HEK293T (cell line): ENCODE measurements around the gene RABL3.
"Not testable (repeated sequence)": the region's sequence is repeated elsewhere in the genome, so short reads cannot be mapped to it uniquely, and the experiment has no call there.

ENCODE experiments used
- CTCF ChIA-PET: fragments of 350-600 bp; formaldehyde crosslinking; extraction: SDS; loops from one replicate; lab custom pipeline; 2021; ENCODE audit warnings: antibody characterized with exemption, inconsistent platforms; lab: Yijun Ruan, JAX
- POLR2A ChIA-PET: fragments of 350-600 bp; formaldehyde crosslinking; extraction: SDS; loops from one replicate; lab custom pipeline; 2020; ENCODE audit warnings: antibody characterized with exemption, inconsistent platforms; lab: Yijun Ruan, JAX
- DNase-seq: peaks from one replicate; pipeline ENCODE4 v3.0.0; 2012; ENCODE audit warnings: mixed read lengths; ENCODE audit errors: extremely low spot score
- ARNT ChIP-seq: fragments of 450-650 bp; IDR thresholded peaks from 2 replicates; pipeline ENCODE4 v1.6.1; 2017; ENCODE audit warnings: mild to moderate bottlenecking
- BHLHE40 ChIP-seq: fragments of 450-650 bp; IDR thresholded peaks from 2 replicates; pipeline ENCODE4 v1.6.1; 2016; ENCODE audit warnings: mild to moderate bottlenecking, moderate library complexity, borderline replicate concordance
- CTBP1 ChIP-seq: fragments of 450-650 bp; IDR thresholded peaks from 2 replicates; pipeline ENCODE4 v1.6.1; 2016; ENCODE audit warnings: borderline replicate concordance
- ELF4 ChIP-seq: fragments of 450-650 bp; IDR thresholded peaks from 2 replicates; pipeline ENCODE4 v1.6.1; 2017; ENCODE audit warnings: antibody characterized with exemption
- FOXA1 ChIP-seq: fragments of 450-650 bp; IDR thresholded peaks from 2 replicates; pipeline ENCODE4 v1.6.1; 2016; ENCODE audit warnings: mild to moderate bottlenecking
- FOXK2 ChIP-seq: fragments of 450-650 bp; IDR thresholded peaks from 2 replicates; pipeline ENCODE4 v1.6.1; 2016; ENCODE audit warnings: mild to moderate bottlenecking
- FOXM1 ChIP-seq: fragments of 450-650 bp; IDR thresholded peaks from 2 replicates; pipeline ENCODE4 v1.6.1; 2017; ENCODE audit warnings: mild to moderate bottlenecking, borderline replicate concordance
- HDGF ChIP-seq: fragments of 450-650 bp; IDR thresholded peaks from 2 replicates; pipeline ENCODE4 v1.6.1; 2017; ENCODE audit warnings: antibody characterized with exemption, borderline replicate concordance
- L3MBTL2 ChIP-seq: fragments of 450-650 bp; conservative IDR thresholded peaks from 2 replicates; pipeline ENCODE4 v1.6.1; 2016; ENCODE audit warnings: mild to moderate bottlenecking
- LEF1 ChIP-seq: fragments of 450-650 bp; IDR thresholded peaks from 2 replicates; pipeline ENCODE4 v1.6.1; 2017; ENCODE audit warnings: mild to moderate bottlenecking, borderline replicate concordance
- NFRKB ChIP-seq: fragments of 450-650 bp; IDR thresholded peaks from 2 replicates; pipeline ENCODE4 v1.6.1; 2016; ENCODE audit warnings: mild to moderate bottlenecking, moderate library complexity
- SP1 ChIP-seq: fragments of 450-650 bp; IDR thresholded peaks from 2 replicates; pipeline ENCODE4 v1.6.1; 2017
- SUZ12 ChIP-seq: fragments of 450-650 bp; IDR thresholded peaks from 2 replicates; pipeline ENCODE4 v1.6.1; 2016; ENCODE audit warnings: mild to moderate bottlenecking
- TARDBP ChIP-seq: fragments of 450-650 bp; IDR thresholded peaks from 2 replicates; pipeline ENCODE4 v1.6.1; 2016
- ZNF384 ChIP-seq: fragments of 450-650 bp; IDR thresholded peaks from 2 replicates; pipeline ENCODE4 v1.6.1; 2016
- TF ChIP-seq, protein P1 (sequence below): fragments of 450-650 bp; IDR thresholded peaks from 2 replicates; pipeline ENCODE4 v1.6.1; 2016

Gene RABL3

DNA sequence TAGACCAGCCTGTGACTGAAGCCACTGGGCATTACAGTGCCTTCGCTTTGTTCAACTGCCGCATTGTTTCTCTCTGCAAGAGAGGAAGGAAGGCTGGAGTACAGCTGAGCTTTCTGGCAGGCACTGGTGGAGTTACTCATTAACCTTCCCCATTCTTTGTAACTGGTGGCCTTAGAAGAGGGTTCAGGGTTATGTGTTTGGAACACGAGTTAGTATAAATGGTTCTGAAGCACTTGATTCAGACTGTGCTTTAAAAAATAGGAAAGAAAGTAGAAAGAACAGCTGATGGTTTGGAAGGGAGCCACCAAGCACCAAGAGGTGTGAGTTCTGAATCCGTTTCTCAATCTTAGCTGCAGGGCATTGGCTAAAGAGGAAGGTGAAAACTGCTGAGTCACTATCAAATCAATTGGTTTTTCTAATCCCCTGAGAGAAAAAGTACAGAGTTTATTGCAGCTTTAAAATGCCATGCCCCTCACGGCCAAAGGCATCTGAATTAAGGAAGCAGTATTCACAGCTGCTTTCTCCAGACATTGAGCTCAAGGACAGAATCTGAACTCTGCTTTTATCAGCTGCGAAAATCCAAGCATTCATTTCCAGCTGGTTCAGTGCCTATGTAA, 63.9 kb downstream of the RABL3 start:
- peak; percentile 8 for DNase-seq
- TF ChIP-seq ZNF384 (no peak), FOXK2 (no peak), ARNT (no peak), SUZ12 (no peak), CTBP1 (no peak), LEF1 (no peak)
- ChIA-PET CTCF (interaction anchor here (0.7 kb wide), 1 partner anchor 115 kb away, joined by 4 read pairs; no protein-coding TSS in a partner anchor), POLR2A (no interaction called here)

DNA sequence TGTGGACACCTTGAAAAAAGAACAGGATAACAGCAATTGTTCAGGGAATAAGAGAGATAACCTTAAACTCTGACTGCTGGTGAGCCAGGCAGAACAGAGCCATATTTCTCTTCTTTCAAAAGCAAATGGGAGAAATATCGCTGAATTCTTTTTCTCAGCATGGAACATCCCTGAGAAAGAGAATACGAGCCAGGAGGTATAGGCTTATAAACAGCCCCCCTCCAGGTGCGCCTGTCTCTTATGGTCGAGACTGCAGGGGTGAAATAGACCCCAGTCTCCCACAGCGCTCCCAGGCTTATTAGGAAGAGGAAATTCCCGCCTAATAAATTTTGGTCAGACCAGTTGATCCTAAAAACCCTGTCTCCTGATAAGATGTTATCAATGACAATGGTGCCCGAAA, 65.1 kb downstream of the RABL3 start:
- DNase-seq, POLR2A ChIA-PET, CTCF ChIA-PET: not testable (repeated sequence)

DNA sequence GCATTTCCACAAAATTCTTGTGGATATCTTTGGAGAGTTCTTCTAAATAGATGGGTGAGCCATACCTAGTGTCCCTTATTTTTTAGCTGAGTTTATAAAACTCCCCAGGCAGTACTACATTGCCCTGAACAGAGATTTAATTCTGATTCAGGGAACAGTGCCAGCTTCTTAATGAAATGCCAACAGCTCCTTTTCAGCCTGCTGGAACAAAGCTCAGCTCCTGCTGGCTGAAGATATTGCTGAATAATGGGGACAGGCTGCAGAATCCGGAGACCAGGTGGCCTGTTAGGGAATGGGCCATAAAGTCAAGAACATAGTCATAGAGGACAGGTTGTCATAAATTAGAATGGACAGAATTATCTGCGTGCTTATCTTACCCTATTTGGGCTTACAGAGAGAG, 69.2 kb downstream of the RABL3 start:
- POLR2A ChIA-PET: no interaction called here
- no peak for DNase-seq
- CTCF ChIA-PET: no interaction called here
- no peak for TF ChIP-seq ARNT
- no peak for TF ChIP-seq FOXA1
- TF ChIP-seq NFRKB: no peak
- no peak for TF ChIP-seq SUZ12
- TF ChIP-seq FOXK2: no peak

DNA sequence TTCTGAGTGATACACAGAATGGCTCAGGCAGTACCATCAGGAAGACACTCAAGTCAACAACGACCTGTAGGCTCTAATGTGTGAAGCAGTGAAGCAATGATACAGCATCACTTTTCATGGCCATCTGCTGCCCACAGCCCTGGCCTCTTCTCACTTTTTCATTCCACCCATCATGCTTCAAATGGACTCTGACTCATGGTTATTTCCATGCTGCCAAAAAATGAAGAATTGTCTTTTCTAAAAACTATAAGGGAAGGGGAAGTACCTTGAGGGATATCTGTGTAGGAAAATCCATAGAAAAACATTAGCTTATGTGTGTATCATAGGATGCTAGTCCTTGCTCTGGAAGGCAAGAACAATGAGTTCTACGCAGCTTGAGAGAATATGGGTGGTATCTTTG, 71.7 kb downstream of the RABL3 start:
- ChIA-PET POLR2A (no interaction called here), CTCF (no interaction called here)
- DNase-seq: no peak
- TF ChIP-seq FOXM1: no peak

DNA sequence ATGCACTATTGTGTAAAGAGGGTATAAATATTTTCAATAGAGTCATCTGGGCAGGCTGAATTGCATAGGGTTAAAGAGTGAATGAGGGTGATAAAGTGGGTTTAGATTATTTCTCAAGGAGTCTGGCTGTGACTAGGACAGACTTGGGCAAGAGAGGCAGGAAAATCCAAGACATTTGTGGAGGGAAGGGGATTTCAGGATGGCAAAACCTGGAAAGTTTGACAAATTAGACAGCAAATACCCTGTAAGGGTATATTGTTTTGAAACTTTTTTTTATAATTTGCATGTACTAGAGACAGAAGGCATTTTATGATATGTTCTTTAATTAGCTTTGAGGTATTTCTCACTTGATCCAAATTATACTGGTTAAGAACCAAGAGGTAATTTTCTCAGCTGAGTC, 77.4 kb downstream of the RABL3 start:
- CTCF ChIA-PET: no interaction called here
- POLR2A ChIA-PET: no interaction called here
- no peak for DNase-seq
- TF ChIP-seq, protein P1, sequence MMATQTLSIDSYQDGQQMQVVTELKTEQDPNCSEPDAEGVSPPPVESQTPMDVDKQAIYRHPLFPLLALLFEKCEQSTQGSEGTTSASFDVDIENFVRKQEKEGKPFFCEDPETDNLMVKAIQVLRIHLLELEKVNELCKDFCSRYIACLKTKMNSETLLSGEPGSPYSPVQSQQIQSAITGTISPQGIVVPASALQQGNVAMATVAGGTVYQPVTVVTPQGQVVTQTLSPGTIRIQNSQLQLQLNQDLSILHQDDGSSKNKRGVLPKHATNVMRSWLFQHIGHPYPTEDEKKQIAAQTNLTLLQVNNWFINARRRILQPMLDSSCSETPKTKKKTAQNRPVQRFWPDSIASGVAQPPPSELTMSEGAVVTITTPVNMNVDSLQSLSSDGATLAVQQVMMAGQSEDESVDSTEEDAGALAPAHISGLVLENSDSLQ: no peak
- TF ChIP-seq SP1: no peak
- TF ChIP-seq FOXK2: no peak
- TF ChIP-seq TARDBP: no peak
- TF ChIP-seq BHLHE40: no peak
- no peak for TF ChIP-seq ARNT
- no peak for TF ChIP-seq ELF4
- no peak for TF ChIP-seq LEF1
- no peak for TF ChIP-seq FOXM1
- TF ChIP-seq FOXA1: no peak
- no peak for TF ChIP-seq CTBP1
- no peak for TF ChIP-seq SUZ12
- TF ChIP-seq ZNF384: no peak

DNA sequence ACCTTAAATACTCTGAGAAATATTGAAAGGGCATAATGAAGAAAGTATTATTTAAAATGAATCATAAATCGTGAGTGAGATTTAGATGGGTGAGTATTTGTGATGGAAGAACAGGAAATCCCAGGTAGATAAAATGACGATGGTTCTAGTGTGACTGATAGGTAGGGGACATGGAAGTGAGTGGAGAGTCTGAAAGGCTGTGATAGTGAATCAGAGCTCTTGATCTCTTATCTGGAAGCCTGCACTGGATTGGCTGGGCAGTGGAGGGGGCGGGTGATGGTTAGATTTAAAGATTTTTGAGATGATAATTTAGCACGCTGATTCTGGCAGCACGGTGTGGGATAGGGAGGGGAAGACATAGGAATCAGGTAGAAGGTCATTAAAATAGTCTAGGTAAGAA, 80.4 kb downstream of the RABL3 start:
- ChIA-PET CTCF (no interaction called here), POLR2A (no interaction called here)
- DNase-seq: no peak
- TF ChIP-seq BHLHE40 (no peak), ZNF384 (no peak), FOXM1 (no peak), FOXK2 (no peak)

DNA sequence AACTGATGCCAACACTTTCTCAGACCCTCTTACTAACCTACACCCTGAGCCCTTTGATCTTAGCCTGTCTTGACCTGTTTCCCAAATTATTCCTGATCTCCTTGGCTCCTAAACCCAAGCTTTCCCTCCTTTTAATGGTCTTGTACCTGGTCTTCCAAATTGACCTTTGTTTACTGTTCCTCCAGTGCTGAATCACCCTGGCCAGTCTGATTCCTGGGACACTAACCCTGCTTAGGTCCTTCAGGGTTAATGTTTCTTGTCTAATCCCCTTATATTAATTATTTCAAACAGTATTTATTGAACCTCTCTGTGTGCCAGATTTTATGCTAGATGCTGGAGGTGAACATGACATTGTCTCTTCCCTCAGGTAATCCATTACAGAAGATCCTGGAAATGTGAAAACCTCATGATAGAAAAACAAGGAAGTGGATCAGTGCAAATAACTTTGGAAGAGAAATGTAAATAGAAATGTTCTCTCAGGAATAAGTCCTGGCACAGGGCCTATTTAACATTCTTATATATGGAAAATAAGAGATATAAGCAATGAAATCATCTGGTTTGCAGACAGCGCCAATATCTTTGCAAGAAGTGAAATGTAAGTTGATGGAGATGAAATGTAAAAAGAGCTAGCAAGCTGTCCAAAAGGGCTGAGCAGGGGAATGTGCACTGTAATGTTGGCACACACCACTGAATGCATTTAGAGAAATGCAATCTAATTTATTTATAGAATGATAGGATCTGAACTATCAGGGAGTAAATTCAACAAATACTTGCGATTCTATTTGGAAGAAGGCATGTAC, 81.0 kb downstream of the RABL3 start:
- ChIA-PET CTCF (no interaction called here), POLR2A (no interaction called here)
- TF ChIP-seq NFRKB: no peak
- TF ChIP-seq L3MBTL2: no peak
- DNase-seq: no peak

DNA sequence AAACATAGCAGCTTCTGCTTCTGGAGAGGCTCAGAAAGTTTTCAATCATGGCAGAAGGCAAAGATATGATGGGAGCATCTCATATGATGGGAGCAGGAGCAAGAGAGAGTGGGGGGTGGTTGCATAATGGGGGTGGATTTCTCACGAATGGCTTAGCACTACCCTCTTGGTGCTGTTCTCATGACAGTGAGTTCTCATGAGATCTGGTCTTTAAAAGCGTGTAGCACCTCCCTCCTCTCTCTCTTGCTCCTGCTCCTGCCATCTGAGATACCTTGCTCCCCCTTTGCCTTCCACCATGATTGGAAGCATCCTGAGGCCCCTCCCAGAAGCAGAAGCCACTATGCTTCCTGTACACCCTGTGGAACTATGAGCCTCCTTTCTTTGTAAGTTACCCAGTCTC, 82.5 kb downstream of the RABL3 start:
- no peak for DNase-seq
- POLR2A ChIA-PET: no interaction called here
- CTCF ChIA-PET: no interaction called here
- no peak for TF ChIP-seq TARDBP
- TF ChIP-seq HDGF: no peak
- TF ChIP-seq FOXA1: no peak

DNA sequence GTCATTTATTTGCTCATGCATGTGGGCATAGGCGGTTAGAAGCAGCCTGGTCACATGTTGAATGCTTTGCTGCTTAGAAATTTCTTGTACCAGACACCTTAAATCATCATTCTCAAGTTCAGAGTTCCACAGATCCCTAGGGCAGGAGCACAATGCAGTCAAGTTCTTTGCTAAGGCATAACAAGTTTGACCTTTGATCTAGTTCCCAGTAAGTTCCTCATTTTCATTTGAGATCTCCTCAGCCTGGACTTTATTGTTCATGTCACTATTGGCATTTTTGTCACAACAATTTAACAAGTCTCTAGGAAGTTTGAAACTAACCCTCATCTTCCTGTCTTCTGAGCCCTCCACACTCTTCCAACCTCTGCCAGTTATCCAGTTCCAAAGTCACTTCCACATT, 83.0 kb downstream of the RABL3 start:
- no peak for DNase-seq
- ChIA-PET CTCF (no interaction called here), POLR2A (no interaction called here)
- no peak for TF ChIP-seq FOXK2
- no peak for TF ChIP-seq ARNT
